B cell (primary cell): ENCODE measurements around the gene TBC1D2B. TPM values are rescaled to one million over a fixed set of nuclear protein-coding genes. Genes with fewer than 3 reads are reported as not detected.

Experiments
- ATAC-seq: fragments of 200-7000 bp; cut with Tn5 transposase; one replicate; pipeline ENCODE4 v1.10.0; 2021; ENCODE audit warnings: low read depth, mild to moderate bottlenecking, moderate number of reproducible peaks, moderate library complexity
- CTCF ChIA-PET: fragments of 350-600 bp; sonication (Branson Sonifier 250); formaldehyde crosslinking; loops from one replicate; lab custom pipeline; 2021; ENCODE audit warnings: antibody characterized with exemption, inconsistent platforms; lab: Charles Lee
- POLR2A ChIA-PET: fragments of 350-600 bp; sonication (Branson Sonifier 250); formaldehyde crosslinking; loops from one replicate; lab custom pipeline; 2021; ENCODE audit warnings: antibody characterized with exemption; lab: Charles Lee
- DNase-seq: peaks from one replicate; pipeline ENCODE4 v3.0.0; 2013
- H2AFZ ChIP-seq: 2 replicates; pipeline ENCODE4 v1.6.1; 2012; ENCODE audit warnings: mild to moderate bottlenecking, low read depth, low read length; ENCODE audit not compliant: insufficient read depth, poor library complexity, severe bottlenecking
- H3K27ac ChIP-seq, 2 donors: 1 replicate in 1 of 2; 2 replicates in 1 of 2; pipeline ENCODE4 v1.5.1; 2012 to 2013; ENCODE audit warnings: low read length in 2 of 2, mild to moderate bottlenecking in 2 of 2, moderate library complexity in 1 of 2
- H3K27me3 ChIP-seq, 4 experiments: fragments of 200-600 bp in 1 of 4; sonication (generic) in 1 of 4; replicated peaks in 1 of 4; 1 replicate in 2 of 4; 2 replicates in 2 of 4; pipeline versions ENCODE4 v1.6.1 to v1.7.0; 2013 to 2016; ENCODE audit warnings: low read length in 3 of 4, mild to moderate bottlenecking in 2 of 4, mixed read lengths in 1 of 4, moderate library complexity in 1 of 4; ENCODE audit not compliant: insufficient read depth in 4 of 4, control insufficient read depth in 3 of 4; ENCODE audit errors: control extremely low read depth in 1 of 4
- H3K36me3 ChIP-seq, 2 experiments: replicated peaks in 1 of 2; 1 replicate in 1 of 2; 2 replicates in 1 of 2; pipeline versions ENCODE4 v1.6.1 to v1.7.1; 2013; ENCODE audit warnings: low read length in 1 of 2; ENCODE audit not compliant: insufficient read depth in 2 of 2, control insufficient read depth in 1 of 2; ENCODE audit errors: control extremely low read depth in 1 of 2, extremely low read depth in 1 of 2
- H3K4me1 ChIP-seq, 2 donors: fragments of 200-600 bp in 1 of 2; sonication (generic) in 1 of 2; 1 replicate in 1 of 2; 2 replicates in 1 of 2; pipeline versions ENCODE4 v1.5.1 to v1.6.1; 2013 to 2017; ENCODE audit warnings: low read length in 2 of 2; ENCODE audit not compliant: control insufficient read depth in 2 of 2, insufficient read depth in 2 of 2
- H3K4me2 ChIP-seq: replicated peaks from 2 replicates; pipeline ENCODE3; 2012; ENCODE audit warnings: mild to moderate bottlenecking, low read depth, low read length; ENCODE audit not compliant: poor library complexity, severe bottlenecking
- H3K4me3 ChIP-seq, 5 experiments: fragments of 200-600 bp in 1 of 5; sonication (generic) in 1 of 5; 1 replicate in 3 of 5; 2 replicates in 2 of 5; pipeline versions ENCODE4 v1.5.1 to v1.7.0; 2011 to 2016; ENCODE audit warnings: low read length in 4 of 5, mild to moderate bottlenecking in 4 of 5, low read depth in 2 of 5, control low read depth in 1 of 5, moderate library complexity in 1 of 5; ENCODE audit not compliant: insufficient read depth in 1 of 5; ENCODE audit errors: control extremely low read depth in 1 of 5, extremely low read depth in 1 of 5
- H3K79me2 ChIP-seq: fragments of 200-600 bp; sonication (generic); one replicate; pipeline ENCODE4 v1.6.0; 2016; ENCODE audit warnings: low read length; ENCODE audit not compliant: control insufficient read depth, insufficient read depth
- H3K9ac ChIP-seq: fragments of 200-600 bp; sonication (generic); 2 replicates; pipeline ENCODE4 v1.6.1; 2017; ENCODE audit warnings: mild to moderate bottlenecking, low read length, moderate library complexity
- H3K9me3 ChIP-seq, 3 donors: one replicate each; pipeline versions ENCODE4 v1.6.1 to v1.7.1; 2013; ENCODE audit warnings: low read length in 2 of 3; ENCODE audit not compliant: control insufficient read depth in 2 of 3, insufficient read depth in 1 of 3; ENCODE audit errors: control extremely low read depth in 1 of 3
- H4K20me1 ChIP-seq: 2 replicates; pipeline ENCODE4 v1.6.0; 2012; ENCODE audit warnings: mild to moderate bottlenecking, low read length; ENCODE audit not compliant: insufficient read depth, control insufficient read depth, poor library complexity, severe bottlenecking
- H3K27ac Mint-ChIP-seq: one replicate; pipeline ENCODE4 v1.8.0; 2021; ENCODE audit warnings: mixed read lengths
- H3K27me3 Mint-ChIP-seq: one replicate; pipeline ENCODE4 v1.8.0; 2021; ENCODE audit warnings: mixed read lengths
- H3K4me1 Mint-ChIP-seq: one replicate; pipeline ENCODE4 v1.8.0; 2021; ENCODE audit warnings: mixed read lengths
- H3K4me3 Mint-ChIP-seq: one replicate; pipeline ENCODE4 v1.8.0; 2021; ENCODE audit warnings: mixed read lengths
- H3K9me3 Mint-ChIP-seq: one replicate; pipeline ENCODE4 v1.8.0; 2022; ENCODE audit warnings: mixed read lengths; ENCODE audit not compliant: insufficient read depth
- EZH2 ChIP-seq: IDR thresholded peaks from 2 replicates; pipeline ENCODE4 v1.6.1; 2012; ENCODE audit warnings: borderline replicate concordance, low read depth, mild to moderate bottlenecking, moderate library complexity, low read length; ENCODE audit not compliant: insufficient read depth, poor library complexity, severe bottlenecking
- WGBS: methylation state at CpG from one replicate; pipeline ENCODE4 v1.1.5; 2013; ENCODE audit warnings: missing lambda C conversion rate; ENCODE audit not compliant: insufficient coverage; 5-methylcytosine and 5-hydroxymethylcytosine counted together
- intact Hi-C: fragments of 100-400 bp; cut with micrococcal nuclease; formaldehyde crosslinking; loops from one replicate; pipeline ENCODE4 v1.10.0; 2022
- polyA plus RNA-seq: library from polyadenylated mRNA; depleted of rRNA; stranded (reverse); fragments of >200 nt; gene quantifications from 2 replicates; pipeline ENCODE4 v1.2.3, GENCODE V29; 2012
- total RNA-seq, 2 donors: library from RNA; stranded (reverse); fragments of 120-200 nt in 1 of 2; gene quantifications; 1 replicate in 1 of 2; 2 replicates in 1 of 2; pipeline versions ENCODE4 v1.2.3 to v1.2.4, GENCODE V29; 2013 to 2022
- TF ChIP-seq, protein P1 (sequence below): fragments of 200-600 bp; IDR thresholded peaks from one replicate; pipeline ENCODE4 v1.8.0; 2022; ENCODE audit warnings: antibody characterized with exemption, mild to moderate bottlenecking

The TBC1D2B gene
- total and polyA plus RNA-seq, 2 donors (not counting 1 experiment from before 2014, with no cell fraction given) = 8.5 to 26.1 TPM

- Mint-ChIP-seq H3K27me3 (peaks cover 8% of the 10 kb centered on the region), H3K27ac (no peak overlapping the region), H3K4me1 (peaks cover 1% of the 10 kb centered on the region), H3K9me3 (no peaks in the 10 kb centered on the region), H3K4me3 (no peak overlapping the region)
- intact Hi-C loops = no loop called here
- H3K4me2 ChIP-seq = no peak overlapping the region
- no peaks in the 10 kb centered on the region for H3K9me3 ChIP-seq
- TF ChIP-seq, protein P1, sequence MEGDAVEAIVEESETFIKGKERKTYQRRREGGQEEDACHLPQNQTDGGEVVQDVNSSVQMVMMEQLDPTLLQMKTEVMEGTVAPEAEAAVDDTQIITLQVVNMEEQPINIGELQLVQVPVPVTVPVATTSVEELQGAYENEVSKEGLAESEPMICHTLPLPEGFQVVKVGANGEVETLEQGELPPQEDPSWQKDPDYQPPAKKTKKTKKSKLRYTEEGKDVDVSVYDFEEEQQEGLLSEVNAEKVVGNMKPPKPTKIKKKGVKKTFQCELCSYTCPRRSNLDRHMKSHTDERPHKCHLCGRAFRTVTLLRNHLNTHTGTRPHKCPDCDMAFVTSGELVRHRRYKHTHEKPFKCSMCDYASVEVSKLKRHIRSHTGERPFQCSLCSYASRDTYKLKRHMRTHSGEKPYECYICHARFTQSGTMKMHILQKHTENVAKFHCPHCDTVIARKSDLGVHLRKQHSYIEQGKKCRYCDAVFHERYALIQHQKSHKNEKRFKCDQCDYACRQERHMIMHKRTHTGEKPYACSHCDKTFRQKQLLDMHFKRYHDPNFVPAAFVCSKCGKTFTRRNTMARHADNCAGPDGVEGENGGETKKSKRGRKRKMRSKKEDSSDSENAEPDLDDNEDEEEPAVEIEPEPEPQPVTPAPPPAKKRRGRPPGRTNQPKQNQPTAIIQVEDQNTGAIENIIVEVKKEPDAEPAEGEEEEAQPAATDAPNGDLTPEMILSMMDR = no peak
- TF ChIP-seq EZH2 = no peak
- no peaks in the 10 kb centered on the region for H3K36me3 ChIP-seq
- ATAC-seq (no peak), DNase-seq (no peak)
- 59% methylated on average over 15 of the region's 15 CpGs for WGBS
- H3K27ac ChIP-seq = no peak overlapping the region
- POLR2A ChIA-PET = no interaction called here
- no peaks in the 10 kb centered on the region for H3K27me3 ChIP-seq
- no peak overlapping the region for H3K4me3 ChIP-seq
- CTCF ChIA-PET = interaction anchor here (1.4 to 1.9 kb wide), 2 partner anchors 16 to 125 kb away, joined by 5 to 6 read pairs; no protein-coding TSS in a partner anchor
- H3K4me1 ChIP-seq = no peaks in the 10 kb centered on the region
- H3K9ac ChIP-seq = no peak overlapping the region
- no peaks in the 10 kb centered on the region for H3K79me2 ChIP-seq
- no peak overlapping the region for H2AFZ ChIP-seq
- H4K20me1 ChIP-seq = no peaks in the 10 kb centered on the region
Measured at GRCh38 chr15:77983708-77984445, 93.6 kb downstream of the TBC1D2B start.

DNA sequence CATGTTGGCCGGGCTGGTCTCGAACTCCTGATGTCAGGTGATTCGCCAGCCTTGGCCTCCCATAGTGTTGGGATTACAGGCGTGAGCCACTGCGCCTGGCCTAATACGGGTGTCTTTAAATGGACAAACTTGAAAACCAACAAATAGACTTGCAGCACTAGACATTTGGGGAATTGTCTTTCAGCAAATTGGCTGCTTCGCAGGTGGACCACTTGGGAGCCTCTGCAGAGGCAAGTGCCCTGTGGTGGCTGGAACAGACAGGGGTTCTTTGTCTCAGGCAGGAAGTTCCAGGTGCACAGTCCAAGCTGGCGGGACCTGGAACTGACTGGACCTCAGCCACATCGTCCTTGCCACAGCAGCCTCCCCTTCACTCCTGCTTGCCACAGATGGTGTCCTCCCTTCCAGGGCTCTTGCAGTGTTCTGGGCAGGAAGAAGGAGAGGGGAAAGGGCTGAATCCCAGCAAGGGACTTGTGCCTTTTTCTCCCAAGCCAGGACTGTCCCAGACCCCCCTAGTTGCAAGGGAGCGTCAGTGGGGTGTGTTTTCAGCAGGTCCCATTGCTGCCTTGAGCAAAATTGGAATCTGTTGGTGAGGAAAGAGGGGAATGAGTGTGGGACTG, 94.3 kb downstream of the TBC1D2B start:
- Histone ChIP-seq H3K4me2 (no peak overlapping the region), H3K9me3 (no peaks in the 10 kb centered on the region), H3K27ac (no peak overlapping the region), H3K4me1 (no peaks in the 10 kb centered on the region), H3K36me3 (no peaks in the 10 kb centered on the region), H3K79me2 (no peaks in the 10 kb centered on the region), H3K9ac (no peak overlapping the region), H3K4me3 (no peak overlapping the region), H2AFZ (no peak overlapping the region), H4K20me1 (no peaks in the 10 kb centered on the region), H3K27me3 (no peaks in the 10 kb centered on the region)
- Mint-ChIP-seq H3K4me1 (no peaks in the 10 kb centered on the region), H3K27ac (no peak overlapping the region), H3K9me3 (no peaks in the 10 kb centered on the region), H3K4me3 (no peak overlapping the region), H3K27me3 (peaks cover 8% of the 10 kb centered on the region)
- no peak for TF ChIP-seq EZH2
- TF ChIP-seq, protein P1 = no peak
- POLR2A ChIA-PET = no interaction called here
- CTCF ChIA-PET = interaction anchor here (0.5 to 2.2 kb wide), 4 partner anchors 15 to 486 kb away, joined by 3 to 6 read pairs (median 6); no protein-coding TSS in a partner anchor
- WGBS = 87% methylated on average over 6 of the region's 10 CpGs
- no peak for ATAC-seq
- intact Hi-C loops = no loop called here
- no peak for DNase-seq
